ENCODE results near the gene TGM1. TPM values are rescaled to one million over a fixed set of nuclear protein-coding genes. Genes with fewer than 3 reads are reported as not detected.

TGM1 gene
- total and polyA plus RNA-seq, 10 of the 15 experiments (the other 5 are each of a cell fraction or from before 2014, with no cell fraction given), result 0.05 to 5.9 (median 1.8) TPM

- TF ChIP-seq EZH2 (IDR thresholded peaks at IDR 0.05; ENCODE audit: borderline replicate concordance, control insufficient read depth, low read depth, low read length) (no peak), POLR2A (IDR thresholded peaks at IDR 0.05; ENCODE audit: low read depth, low read length) (0 out of 2 replicates have a peak, but pooled peaks have one; percentile 27), IRF4 (IDR thresholded peaks at IDR 0.05; ENCODE audit: low read depth, low read length) (peak; percentile 82), SREBF1 (IDR thresholded peaks at IDR 0.05; ENCODE audit: low read length) (no peak), USF1 (IDR thresholded peaks at IDR 0.05; ENCODE audit: borderline replicate concordance, extremely low read length, insufficient read depth, low read depth, low read length) (no peak), RELB (IDR thresholded peaks at IDR 0.05; ENCODE audit: low read depth) (peak; percentile 64), KLF5 (IDR thresholded peaks at IDR 0.05; ENCODE audit: partially characterized antibody) (no peak), NBN (IDR thresholded peaks at IDR 0.05) (peak; percentile 49; the same call in 1 of the 2 replicates), MAX (IDR thresholded peaks at IDR 0.05; ENCODE audit: low read depth, low read length) (peak; percentile 63), NRF1 (conservative IDR thresholded peaks at IDR 0.05; ENCODE audit: low read depth, low read length) (no peak), ESRRA (IDR thresholded peaks at IDR 0.05; ENCODE audit: low read length) (peak; percentile 67; the same call in 1 of the 2 replicates), TBL1XR1 (IDR thresholded peaks at IDR 0.05; ENCODE audit: low read depth, low read length) (peak; percentile 71; the same call in 1 of the 2 replicates)
Measured at GRCh38 chr14:24296341-24297157, 33.6 kb upstream of the TGM1 start (continued).
